ENCODE measurements around the gene TM4SF18. TPM values are rescaled to one million over a fixed set of nuclear protein-coding genes. Genes with fewer than 3 reads are reported as not detected.

TM4SF18 gene
- total RNA-seq, 1 donor from 2014 or later = not detected

GRCh38 chr3:149280671-149281349 lies 52.6 kb downstream of the TM4SF18 start:
- no peaks in the 10 kb centered on the region for H3K36me3 Mint-ChIP-seq (ENCODE audit: low read depth)
- H3K27me3 Mint-ChIP-seq (ENCODE audit: low read depth) = peaks cover 2% of the 10 kb centered on the region
- peaks cover 2% of the 10 kb centered on the region for H3K9me3 Mint-ChIP-seq
- H3K27ac Mint-ChIP-seq (ENCODE audit: unreplicated experiment) = no peak overlapping the region
- TF ChIP-seq CTCF (conservative IDR thresholded peaks at IDR 0.05) = no peak
- no peak overlapping the region for H3K4me3 Mint-ChIP-seq
- no peaks in the 10 kb centered on the region for H3K4me1 Mint-ChIP-seq
- DNase-seq (ENCODE audit: low read depth, low spot score) = no peak

GRCh38 chr3:149278911-149279310 lies 54.5 kb downstream of the TM4SF18 start:
- TF ChIP-seq CTCF (conservative IDR thresholded peaks at IDR 0.05) = no peak
- peaks cover 2% of the 10 kb centered on the region for H3K27me3 Mint-ChIP-seq (ENCODE audit: low read depth)

GRCh38 chr3:149277331-149277813 lies 56.1 kb downstream of the TM4SF18 start:
- Mint-ChIP-seq H3K4me1 (no peaks in the 10 kb centered on the region), H3K36me3 (ENCODE audit: low read depth) (no peaks in the 10 kb centered on the region), H3K27ac (ENCODE audit: unreplicated experiment) (no peak overlapping the region), H3K27me3 (ENCODE audit: low read depth) (peaks cover 2% of the 10 kb centered on the region), H3K9me3 (no peaks in the 10 kb centered on the region), H3K4me3 (no peak overlapping the region)
- no peak for DNase-seq (ENCODE audit: low read depth, low spot score)
- no peak for TF ChIP-seq CTCF (conservative IDR thresholded peaks at IDR 0.05)

More at GRCh38 chr3:149278911-149279310, 54.5 kb downstream of the TM4SF18 start:
- H3K36me3 Mint-ChIP-seq (ENCODE audit: low read depth) = no peaks in the 10 kb centered on the region
- H3K4me1 Mint-ChIP-seq = no peaks in the 10 kb centered on the region
- no peaks in the 10 kb centered on the region for H3K9me3 Mint-ChIP-seq
- no peak for DNase-seq (ENCODE audit: low read depth, low spot score)
- no peak overlapping the region for H3K4me3 Mint-ChIP-seq
- H3K27ac Mint-ChIP-seq (ENCODE audit: unreplicated experiment) = no peak overlapping the region

- no peak for DNase-seq (ENCODE audit: low read depth, low spot score)
- Mint-ChIP-seq H3K27ac (ENCODE audit: unreplicated experiment) (no peak overlapping the region), H3K27me3 (ENCODE audit: low read depth) (peaks cover 2% of the 10 kb centered on the region), H3K4me3 (no peak overlapping the region), H3K36me3 (ENCODE audit: low read depth) (no peaks in the 10 kb centered on the region), H3K4me1 (no peaks in the 10 kb centered on the region), H3K9me3 (no peaks in the 10 kb centered on the region)
- no peak for TF ChIP-seq CTCF (conservative IDR thresholded peaks at IDR 0.05)
Measured at GRCh38 chr3:149276619-149277018, 56.8 kb downstream of the TM4SF18 start.

DNA sequence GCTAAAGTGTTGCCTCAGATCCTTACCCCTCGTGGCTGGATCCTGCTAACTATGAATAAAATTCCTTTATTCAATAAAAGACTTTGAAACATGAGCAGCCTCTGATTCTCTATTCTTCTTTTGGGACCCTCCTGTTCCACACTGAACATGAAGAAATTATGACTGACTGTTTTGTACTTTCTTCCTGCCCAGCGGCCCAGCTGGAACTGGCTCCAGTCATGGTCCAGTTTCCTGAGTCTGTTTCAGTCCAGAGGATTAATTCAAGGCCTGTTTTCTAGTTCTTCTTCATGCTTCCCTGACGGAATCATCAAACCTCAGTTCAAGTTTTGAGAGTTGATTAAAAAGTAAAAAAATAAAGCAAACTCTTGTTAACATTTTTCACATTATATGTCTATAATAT lies 59.2 kb downstream of the TM4SF18 start:
- Mint-ChIP-seq H3K27ac (ENCODE audit: unreplicated experiment) (no peak overlapping the region), H3K4me1 (no peaks in the 10 kb centered on the region), H3K36me3 (ENCODE audit: low read depth) (no peaks in the 10 kb centered on the region), H3K27me3 (ENCODE audit: low read depth) (peaks cover 2% of the 10 kb centered on the region), H3K4me3 (no peak overlapping the region), H3K9me3 (no peaks in the 10 kb centered on the region)
- DNase-seq (ENCODE audit: low read depth, low spot score) = no peak
- TF ChIP-seq CTCF (conservative IDR thresholded peaks at IDR 0.05) = no peak

Measured in neural crest cell (in vitro differentiated cells).